Measurements from ENCODE around the gene POC1A. TPM values are rescaled to one million over a fixed set of nuclear protein-coding genes. Genes with fewer than 3 reads are reported as not detected.

Gene POC1A
- total and polyA plus RNA-seq, 2 donors (not counting 1 experiment from before 2014, with no cell fraction given): 3.8 to 17.7 TPM

GRCh38 chr3:52120556-52121463 lies 33.4 kb downstream of the POC1A start:
- TF ChIP-seq EZH2 (IDR thresholded peaks at IDR 0.05; ENCODE audit: low read length, missing control alignments): no peak
- Histone ChIP-seq H3K27me3 (ENCODE audit: control insufficient read depth, insufficient read depth, low read length) (no peaks in the 10 kb centered on the region), H3K4me1 (ENCODE audit: control insufficient read depth, extremely low read depth, insufficient read depth, low read length) (no peaks in the 10 kb centered on the region), H3K9ac (ENCODE audit: insufficient read depth, low read length) (no peak overlapping the region), H2AFZ (ENCODE audit: low read length) (no peak overlapping the region), H3K27ac (ENCODE audit: insufficient read depth, low read length) (no peak overlapping the region), H4K20me1 (ENCODE audit: control insufficient read depth, extremely low read depth, insufficient read depth, low read length) (no peaks in the 10 kb centered on the region), H3K4me2 (ENCODE audit: extremely low read depth, insufficient read depth, low read length) (no peak overlapping the region), H3K9me3 (ENCODE audit: control insufficient read depth, insufficient read depth, low read depth, low read length) (no peaks in the 10 kb centered on the region), H3K36me3 (ENCODE audit: control insufficient read depth, insufficient read depth, low read length) (peaks cover 6% of the 10 kb centered on the region), H3K4me3 (replicated peaks in 1 of 4; ENCODE audit: control extremely low read depth in 1 of 4, insufficient read depth in 1 of 4, low read depth in 3 of 4, low read length in 4 of 4) (no peak overlapping the region), H3K79me2 (ENCODE audit: control insufficient read depth, insufficient read depth, low read length) (no peaks in the 10 kb centered on the region)
- no peak for DNase-seq (ENCODE audit: low read depth in 2 of 2)

GRCh38 chr3:52119826-52120225 lies 34.4 kb downstream of the POC1A start:
- H3K9ac ChIP-seq (ENCODE audit: insufficient read depth, low read length): no peak overlapping the region
- no peaks in the 10 kb centered on the region for H3K79me2 ChIP-seq (ENCODE audit: control insufficient read depth, insufficient read depth, low read length)
- no peak overlapping the region for H3K4me2 ChIP-seq (ENCODE audit: extremely low read depth, insufficient read depth, low read length)
- DNase-seq (ENCODE audit: low read depth in 2 of 2): no peak
- H3K27me3 ChIP-seq (ENCODE audit: control insufficient read depth, insufficient read depth, low read length): no peaks in the 10 kb centered on the region
- no peak overlapping the region for H2AFZ ChIP-seq (ENCODE audit: low read length)
- no peaks in the 10 kb centered on the region for H4K20me1 ChIP-seq (ENCODE audit: control insufficient read depth, extremely low read depth, insufficient read depth, low read length)
- no peak for TF ChIP-seq CTCF (conservative IDR thresholded peaks at IDR 0.05 in 1 of 2, IDR thresholded peaks at IDR 0.05 in 1 of 2; ENCODE audit: low read depth in 1 of 2, low read length in 2 of 2)
- TF ChIP-seq EZH2 (IDR thresholded peaks at IDR 0.05; ENCODE audit: low read length, missing control alignments): no peak
- H3K36me3 ChIP-seq (ENCODE audit: control insufficient read depth, insufficient read depth, low read length): peaks cover 6% of the 10 kb centered on the region
- no peak overlapping the region for H3K4me3 ChIP-seq (replicated peaks in 1 of 4; ENCODE audit: control extremely low read depth in 1 of 4, insufficient read depth in 1 of 4, low read depth in 3 of 4, low read length in 4 of 4)
- H3K9me3 ChIP-seq (ENCODE audit: control insufficient read depth, insufficient read depth, low read depth, low read length): no peaks in the 10 kb centered on the region
- no peak overlapping the region for H3K27ac ChIP-seq (ENCODE audit: insufficient read depth, low read length)
- no peaks in the 10 kb centered on the region for H3K4me1 ChIP-seq (ENCODE audit: control insufficient read depth, extremely low read depth, insufficient read depth, low read length)

- Histone ChIP-seq H4K20me1 (ENCODE audit: control insufficient read depth, extremely low read depth, insufficient read depth, low read length) (no peaks in the 10 kb centered on the region), H3K9ac (ENCODE audit: insufficient read depth, low read length) (no peak overlapping the region), H3K4me1 (ENCODE audit: control insufficient read depth, extremely low read depth, insufficient read depth, low read length) (no peaks in the 10 kb centered on the region), H3K27ac (ENCODE audit: insufficient read depth, low read length) (no peak overlapping the region), H3K9me3 (ENCODE audit: control insufficient read depth, insufficient read depth, low read depth, low read length) (no peaks in the 10 kb centered on the region), H3K4me3 (replicated peaks in 1 of 4; ENCODE audit: control extremely low read depth in 1 of 4, insufficient read depth in 1 of 4, low read depth in 3 of 4, low read length in 4 of 4) (no peak overlapping the region), H3K4me2 (ENCODE audit: extremely low read depth, insufficient read depth, low read length) (no peak overlapping the region), H3K79me2 (ENCODE audit: control insufficient read depth, insufficient read depth, low read length) (no peaks in the 10 kb centered on the region), H2AFZ (ENCODE audit: low read length) (no peak overlapping the region), H3K27me3 (ENCODE audit: control insufficient read depth, insufficient read depth, low read length) (no peaks in the 10 kb centered on the region), H3K36me3 (ENCODE audit: control insufficient read depth, insufficient read depth, low read length) (peaks cover 6% of the 10 kb centered on the region)
- TF ChIP-seq EZH2 (IDR thresholded peaks at IDR 0.05; ENCODE audit: low read length, missing control alignments) (no peak), CTCF (conservative IDR thresholded peaks at IDR 0.05 in 1 of 2, IDR thresholded peaks at IDR 0.05 in 1 of 2; ENCODE audit: low read depth in 1 of 2, low read length in 2 of 2) (no peak)
- peak in 1 of 2 donors; percentile 4 for DNase-seq (ENCODE audit: low read depth in 2 of 2)
Observed at GRCh38 chr3:52119099-52119498, 35.1 kb downstream of the POC1A start.

Data from fibroblast of lung (primary cell).